ENCODE data around the gene GPR17.

GRCh38 chr2:127665267-127665893 is 19.4 kb downstream of the GPR17 start:
- TF ChIP-seq CTCF (IDR thresholded peaks at IDR 0.05), result no peak
- TF ChIP-seq POLR2A (IDR thresholded peaks at IDR 0.05), result no peak
- TF ChIP-seq POLR2AphosphoS5 (IDR thresholded peaks at IDR 0.05), result no peak

Measured in suprapubic skin (tissue), 4 donors.